GM21723 (cell line): Measurements from ENCODE around the gene KLHL26.

Experiments used
- ATAC-seq: cut with Tn5 transposase; IDR thresholded peaks from one replicate; pipeline ENCODE4 v1.9.1; 2021; ENCODE audit warnings: mild to moderate bottlenecking, moderate library complexity; ENCODE audit not compliant: unreplicated experiment

Gene KLHL26

DNA sequence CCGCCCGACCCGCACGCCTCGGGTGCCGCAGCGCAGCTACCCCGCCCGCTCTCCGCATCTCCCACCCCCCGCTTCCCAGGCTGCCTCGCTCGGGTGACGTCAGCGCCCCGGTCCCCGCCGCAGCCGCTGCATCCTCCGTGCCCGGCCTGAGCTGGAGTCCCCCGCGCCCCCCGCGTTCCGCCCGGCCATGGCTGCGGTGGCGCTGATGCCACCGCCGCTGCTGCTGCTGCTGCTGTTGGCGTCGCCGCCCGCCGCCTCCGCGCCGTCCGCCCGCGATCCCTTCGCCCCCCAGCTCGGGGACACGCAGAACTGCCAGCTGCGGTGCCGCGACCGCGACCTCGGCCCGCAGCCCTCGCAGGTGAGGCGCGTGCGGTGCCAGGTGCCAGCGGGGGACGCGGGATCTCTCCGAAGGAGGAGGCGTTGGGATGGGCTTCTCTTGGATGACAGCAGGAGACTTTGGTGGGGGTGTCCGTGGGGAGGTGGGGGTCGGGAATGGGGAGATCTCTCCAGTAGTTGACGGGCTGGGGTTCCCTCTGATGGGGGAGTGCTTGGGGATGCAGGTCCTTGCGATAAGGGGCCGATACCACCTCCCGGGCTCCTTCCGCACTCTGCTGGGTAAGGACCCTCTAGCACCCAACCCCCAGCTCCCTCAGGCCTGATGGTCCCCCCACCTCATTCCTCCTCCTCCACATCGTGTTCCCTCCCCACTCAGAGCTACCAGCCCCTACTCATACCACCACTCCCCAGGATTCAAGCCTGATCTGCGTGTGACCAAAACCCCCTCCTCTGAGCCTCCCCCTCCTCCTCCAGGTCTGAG lies 23.8 kb upstream of the KLHL26 start, which contains the start of gene TMEM59L:
TMEM59L (plus strand) TSS at position 99 of the 817 bp plus-strand sequence; CDS start at position 188, 89 bp downstream.
- ATAC-seq = no peak

DNA sequence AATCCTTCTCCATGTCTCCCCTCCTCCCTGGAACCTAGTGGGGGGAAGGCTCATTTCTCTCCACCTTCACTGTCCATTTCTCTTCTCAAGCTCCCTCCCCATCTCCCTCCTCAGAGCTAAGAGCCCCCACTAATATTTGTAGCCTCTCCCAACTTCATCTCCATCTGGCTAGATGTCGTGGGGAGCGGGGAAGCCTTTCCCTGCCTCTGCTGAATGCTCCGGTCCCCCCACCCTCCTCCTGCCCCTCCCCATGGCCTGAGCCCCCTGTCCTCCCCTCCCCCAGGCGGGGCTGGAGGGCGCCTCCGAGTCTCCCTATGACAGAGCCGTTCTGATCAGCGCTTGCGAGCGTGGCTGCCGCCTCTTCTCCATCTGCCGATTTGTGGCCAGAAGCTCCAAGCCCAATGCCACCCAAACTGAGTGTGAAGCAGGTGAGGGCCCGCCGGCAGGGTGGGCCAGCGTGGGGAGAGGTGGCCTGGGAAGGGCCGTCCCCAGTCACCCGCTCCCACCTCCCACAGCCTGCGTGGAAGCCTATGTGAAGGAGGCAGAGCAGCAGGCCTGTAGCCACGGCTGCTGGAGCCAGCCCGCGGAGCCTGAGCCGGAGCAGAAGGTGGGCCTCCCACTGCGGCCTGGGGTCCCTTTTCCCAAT lies 23.1 kb upstream of the KLHL26 start:
- no peak for ATAC-seq

DNA sequence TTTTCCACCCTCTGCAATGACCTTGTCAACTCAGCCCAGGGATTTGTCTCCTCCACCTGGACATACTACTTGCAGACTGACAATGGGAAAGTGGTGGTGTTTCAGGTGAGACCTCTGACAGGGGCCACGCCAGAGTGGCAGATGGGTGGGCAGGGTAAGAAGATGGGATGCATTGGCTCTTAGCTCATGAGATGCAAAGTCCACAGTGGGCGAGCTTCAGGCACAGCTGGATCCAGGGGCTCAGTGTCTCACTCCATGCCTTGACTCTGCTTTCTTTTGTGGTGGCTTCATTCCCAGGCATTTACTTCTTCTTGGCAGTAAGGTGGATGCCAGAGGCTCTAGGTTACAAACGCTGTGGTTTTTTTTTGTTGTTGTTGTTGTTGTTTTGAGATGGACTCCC lies 20.8 kb upstream of the KLHL26 start:
- no peak for ATAC-seq

DNA sequence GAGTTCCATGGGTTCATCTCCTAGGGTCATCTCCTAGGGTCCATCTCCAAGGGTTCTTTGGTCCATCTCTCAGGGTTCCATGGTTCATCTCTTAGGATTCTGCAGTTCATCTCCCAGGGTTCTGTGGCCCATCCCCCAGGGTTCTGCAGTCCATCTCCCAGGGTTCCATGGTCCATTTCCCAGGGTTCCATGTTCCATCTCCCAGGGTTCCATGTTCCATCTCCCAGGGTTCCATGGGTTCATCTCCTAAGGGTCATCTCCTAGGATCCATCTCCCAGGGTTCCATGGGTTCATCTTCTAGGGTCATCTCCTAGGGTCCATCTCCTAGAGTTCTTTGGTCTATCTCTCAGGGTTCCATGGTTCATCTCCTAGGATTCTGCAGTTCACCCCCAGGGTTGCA lies 19.3 kb upstream of the KLHL26 start:
- ATAC-seq = no peak

DNA sequence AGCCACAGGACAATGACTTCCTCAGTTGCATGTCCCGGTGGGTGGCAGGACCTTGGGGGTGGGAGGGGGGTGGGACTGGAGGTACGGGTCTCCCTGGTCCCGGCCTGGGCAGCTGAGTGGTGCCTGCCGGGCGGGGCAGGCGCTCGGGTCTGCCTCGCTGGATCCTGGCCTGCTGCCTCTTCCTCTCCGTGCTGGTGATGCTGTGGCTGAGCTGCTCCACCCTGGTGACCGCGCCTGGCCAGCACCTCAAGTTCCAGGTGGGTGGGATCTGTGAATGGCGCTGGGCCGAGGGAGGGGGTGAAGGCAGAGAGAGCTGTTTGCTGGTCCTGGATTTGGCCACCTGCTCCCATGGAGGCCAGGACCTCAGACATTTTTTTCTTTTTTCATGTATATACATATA lies 18.6 kb upstream of the KLHL26 start:
- no peak for ATAC-seq

DNA sequence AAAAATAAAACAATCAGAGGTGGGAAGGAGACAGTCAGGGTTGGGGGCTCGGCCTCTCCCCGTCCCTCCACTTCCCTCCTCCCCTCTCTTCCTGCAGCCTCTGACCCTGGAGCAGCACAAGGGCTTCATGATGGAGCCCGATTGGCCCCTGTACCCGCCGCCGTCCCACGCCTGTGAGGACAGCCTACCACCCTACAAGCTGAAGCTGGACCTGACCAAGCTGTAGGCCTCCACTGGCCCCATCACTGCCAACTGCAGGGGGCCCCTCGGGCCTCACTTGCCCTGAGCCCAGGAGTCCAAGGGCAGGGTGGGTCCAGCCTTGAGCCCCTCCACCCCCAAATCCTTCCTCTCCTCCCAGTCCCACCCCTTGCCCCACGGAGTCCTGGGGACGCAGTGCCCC lies 16.5 kb upstream of the KLHL26 start:
- no peak for ATAC-seq

DNA sequence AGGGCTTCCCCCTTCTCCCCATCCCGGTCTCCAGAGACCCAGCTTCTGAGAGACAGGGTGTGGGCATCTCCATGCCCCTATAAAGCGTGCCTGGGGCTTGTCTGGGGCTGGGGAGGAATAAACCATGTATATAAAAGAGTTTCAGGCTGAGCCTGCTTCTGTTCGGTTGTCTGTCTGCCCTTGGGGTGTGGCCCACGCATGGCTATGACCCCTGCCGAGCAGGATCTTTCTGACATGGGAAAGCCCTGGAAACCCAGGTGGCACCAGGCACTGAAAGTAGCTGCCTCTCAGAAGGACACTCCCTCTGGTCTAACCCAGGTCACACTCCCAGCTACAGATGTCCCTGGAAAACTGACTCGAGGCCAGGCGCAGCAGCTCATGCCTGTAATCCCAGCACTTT lies 15.9 kb upstream of the KLHL26 start:
- ATAC-seq = no peak

DNA sequence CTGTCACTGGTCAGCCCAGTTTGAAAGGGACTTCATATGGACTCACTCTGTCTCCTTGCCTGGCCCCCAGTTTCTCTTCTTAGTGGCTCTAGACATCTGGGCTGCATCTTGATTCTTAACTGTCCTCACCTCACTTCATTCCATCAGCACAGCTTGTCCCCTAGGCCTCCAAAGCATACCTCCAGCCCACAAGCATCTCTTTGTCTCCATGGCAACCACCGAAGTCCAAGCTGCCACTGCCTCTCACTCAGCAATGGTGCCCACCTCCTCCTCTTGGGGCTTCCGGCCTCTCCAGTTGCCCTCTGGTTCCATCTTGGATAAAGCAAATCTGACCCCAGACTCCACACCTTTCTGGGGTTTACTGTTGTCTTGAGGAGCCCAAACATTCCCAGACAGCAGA lies 9.9 kb upstream of the KLHL26 start:
- ATAC-seq = no peak

DNA sequence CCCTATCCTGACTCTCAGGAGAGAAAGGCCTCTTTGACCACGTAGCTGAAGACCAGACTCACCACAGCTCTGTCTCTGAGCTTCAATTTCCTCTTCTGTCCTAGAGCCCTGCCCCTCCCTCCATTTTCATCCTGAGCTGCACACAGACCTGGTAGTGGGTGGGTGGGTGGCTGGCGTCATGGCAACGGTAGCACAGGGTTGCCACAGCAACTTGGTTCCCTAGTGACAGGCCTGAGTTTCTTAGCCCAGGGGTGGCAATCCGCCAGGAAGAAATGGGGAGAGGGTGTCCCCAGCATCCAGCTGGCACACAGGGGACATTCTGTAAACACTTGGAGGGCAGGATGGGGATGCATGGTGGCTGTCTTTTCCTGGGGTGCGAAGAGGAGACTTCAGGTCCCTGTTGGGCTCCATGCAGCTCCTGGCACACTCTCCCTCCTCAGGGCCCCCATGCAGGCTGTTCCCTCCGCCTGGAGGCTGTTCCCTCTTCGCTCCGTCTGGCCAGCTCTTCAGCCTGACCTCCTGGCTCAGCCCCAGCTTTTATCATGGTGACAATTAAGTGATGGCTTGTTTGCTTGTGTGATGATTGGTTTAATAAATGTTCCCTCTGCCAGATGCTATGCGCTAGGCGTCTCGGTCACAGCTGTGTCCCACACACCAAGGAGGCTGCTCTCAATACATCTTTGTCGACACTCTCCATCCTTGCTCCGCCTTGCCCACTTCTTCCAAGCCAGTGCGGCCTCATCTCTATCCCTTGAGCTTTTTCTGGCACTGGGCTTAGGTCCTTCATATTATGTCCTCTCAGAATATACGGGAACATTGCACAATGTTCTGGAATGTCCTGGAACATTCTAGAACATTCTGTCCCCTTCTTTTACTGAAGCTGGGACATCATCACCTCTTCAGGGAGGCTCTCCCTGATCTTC lies 7.4 kb upstream of the KLHL26 start:
- ATAC-seq = no peak

DNA sequence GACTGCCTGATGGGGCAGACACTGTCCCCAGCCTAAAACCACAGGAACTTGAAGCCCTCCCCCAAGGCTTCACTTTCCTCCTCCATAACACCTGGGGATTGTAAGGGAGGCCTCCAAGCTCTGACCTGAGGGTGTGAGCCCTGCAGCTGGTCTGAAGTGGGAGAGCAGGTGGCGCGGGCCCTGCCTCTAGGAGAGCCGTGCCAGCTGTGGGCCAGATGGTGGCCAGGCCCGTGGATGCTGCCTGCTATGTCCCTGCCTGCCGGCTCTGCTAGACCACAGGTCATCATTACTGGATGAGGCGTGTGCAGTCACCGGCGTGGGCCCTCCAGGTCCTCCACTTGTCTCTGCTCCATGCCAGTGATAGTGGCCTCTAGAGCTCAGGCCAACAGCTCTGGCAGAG lies 3.5 kb upstream of the KLHL26 start:
- no peak for ATAC-seq

DNA sequence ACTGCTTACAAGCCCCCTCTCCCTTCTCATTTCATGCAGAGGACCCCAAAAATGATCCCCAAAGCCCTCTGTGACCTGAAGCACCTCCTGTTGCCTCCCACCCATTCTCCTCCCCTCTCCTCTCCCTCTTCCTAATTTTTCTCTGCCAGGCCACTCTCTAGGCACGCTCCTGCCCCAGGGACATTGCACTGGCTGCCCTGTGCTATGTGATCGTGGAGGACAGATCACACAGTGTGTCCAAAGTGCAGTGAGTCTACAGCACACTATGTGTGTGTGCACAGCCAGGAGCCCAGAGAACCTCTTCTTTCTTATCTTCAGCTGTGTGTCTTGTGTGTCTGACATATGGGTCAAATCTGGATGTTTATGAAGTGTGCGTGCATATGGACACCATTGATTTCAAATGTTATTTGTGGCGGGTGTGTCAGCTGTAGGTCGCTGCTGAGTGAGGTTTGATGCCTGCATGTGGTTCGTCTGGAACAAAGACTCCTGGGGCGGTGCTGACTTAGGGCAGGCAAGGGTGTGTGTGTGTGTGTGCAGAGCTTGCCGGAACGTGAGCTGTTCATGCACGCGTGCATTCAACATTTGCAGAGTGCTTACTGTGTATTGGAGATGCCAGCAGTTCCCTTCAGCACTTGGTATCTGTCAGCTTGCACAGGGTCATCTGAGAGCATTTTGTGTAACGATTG lies 2.1 kb upstream of the KLHL26 start:
- no peak for ATAC-seq

DNA sequence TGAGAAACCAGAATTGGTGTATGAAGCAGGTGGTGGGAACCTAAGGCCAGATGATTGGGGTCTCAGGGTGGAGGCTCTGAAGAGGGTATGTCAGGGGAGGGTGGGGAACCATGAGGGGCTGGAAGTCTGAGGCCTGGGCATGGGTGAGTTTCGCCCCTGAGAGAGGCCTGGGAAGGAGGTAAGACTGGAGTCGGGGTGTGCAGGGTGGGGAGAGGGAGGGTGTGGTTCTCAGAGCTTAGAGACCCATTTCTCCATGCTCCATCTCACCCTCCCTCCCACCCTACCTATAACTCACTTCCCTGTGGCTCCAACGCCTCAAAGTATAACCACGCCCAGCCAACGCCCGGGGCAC lies 1.0 kb upstream of the KLHL26 start:
- no peak for ATAC-seq

DNA sequence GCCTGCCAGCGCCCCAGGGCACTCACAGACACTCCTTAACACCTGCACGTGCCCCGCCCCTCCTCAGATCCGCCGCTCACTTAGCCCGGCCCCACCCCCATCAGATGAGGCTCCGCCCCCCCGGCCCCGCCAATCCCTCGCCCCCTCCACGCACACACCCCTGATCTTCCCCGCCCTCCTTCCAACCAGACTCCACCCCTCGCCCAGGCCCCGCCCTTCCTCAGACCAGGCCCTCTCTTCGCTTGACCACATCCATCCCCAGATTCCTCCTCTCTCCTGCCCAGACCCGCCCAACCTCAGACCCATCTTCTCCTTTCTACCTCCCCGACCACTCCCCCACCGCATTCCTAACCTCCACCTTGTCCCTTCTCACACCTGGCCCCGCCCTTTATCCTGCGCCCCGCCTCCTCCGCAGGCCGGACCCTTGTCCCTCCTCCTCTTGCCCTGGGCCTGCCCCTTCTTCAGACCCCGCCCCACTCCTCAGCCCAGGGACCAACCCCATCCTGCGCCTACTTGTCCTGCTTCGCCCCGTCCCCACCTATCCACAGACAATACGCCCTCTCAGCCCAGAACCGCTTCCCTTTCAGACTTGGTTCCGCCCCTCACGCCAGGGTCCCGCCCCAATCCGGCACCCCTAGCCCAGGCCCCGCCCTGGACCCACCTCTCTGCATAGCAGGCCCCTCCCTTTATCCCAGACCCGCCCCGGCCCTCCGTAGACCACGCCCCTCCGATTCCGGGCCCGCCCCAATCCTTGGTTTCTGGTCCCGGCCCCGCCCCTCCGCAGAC lies 452 bp upstream of the KLHL26 start:
- peak; percentile 80 for ATAC-seq

DNA sequence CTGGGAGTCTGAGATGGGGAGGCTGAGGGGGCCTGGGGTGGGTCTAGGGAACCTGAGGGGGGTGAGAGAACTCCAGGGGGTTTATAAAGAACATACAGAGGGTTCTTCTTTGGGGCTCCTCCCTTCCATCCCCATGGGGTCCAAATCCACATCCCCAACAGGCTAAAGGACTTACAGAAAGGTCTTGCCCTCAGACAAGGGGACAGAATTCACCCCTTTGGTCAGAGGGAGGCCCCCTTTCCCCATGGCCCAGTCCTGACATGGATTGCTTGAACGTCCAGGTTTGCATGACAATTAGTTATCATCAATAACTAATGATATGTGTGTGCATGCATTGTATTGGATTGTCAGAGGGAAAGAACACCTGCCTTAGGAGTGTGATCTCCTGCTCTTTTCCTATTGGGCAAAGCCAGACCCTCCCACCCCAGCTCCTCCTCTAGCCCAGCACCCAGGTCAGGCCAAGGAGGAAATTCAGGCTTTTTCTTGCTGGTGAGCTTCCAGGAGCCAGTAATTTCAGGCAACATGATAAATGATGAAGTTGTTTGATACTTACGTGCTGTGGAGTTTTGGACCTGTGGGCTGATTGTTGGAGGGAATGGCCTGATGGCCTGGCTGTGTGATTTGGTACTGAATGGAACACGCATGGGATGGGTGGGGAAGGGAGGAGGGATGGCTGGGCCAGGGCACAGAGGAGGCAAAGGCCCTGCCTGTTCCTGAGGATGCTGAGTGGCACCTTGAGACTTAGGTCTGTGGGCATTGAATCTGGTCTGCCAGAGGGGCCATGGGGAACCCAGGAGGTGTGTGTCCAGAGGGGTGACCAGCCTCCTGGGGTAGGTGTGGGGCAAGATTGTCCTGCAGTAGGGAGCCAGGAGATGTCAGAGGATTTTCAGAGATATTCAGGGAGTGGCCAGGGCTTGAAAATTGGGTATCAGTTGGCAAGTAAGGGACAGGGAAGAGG lies 1.1 kb downstream of the KLHL26 start:
- no peak for ATAC-seq

DNA sequence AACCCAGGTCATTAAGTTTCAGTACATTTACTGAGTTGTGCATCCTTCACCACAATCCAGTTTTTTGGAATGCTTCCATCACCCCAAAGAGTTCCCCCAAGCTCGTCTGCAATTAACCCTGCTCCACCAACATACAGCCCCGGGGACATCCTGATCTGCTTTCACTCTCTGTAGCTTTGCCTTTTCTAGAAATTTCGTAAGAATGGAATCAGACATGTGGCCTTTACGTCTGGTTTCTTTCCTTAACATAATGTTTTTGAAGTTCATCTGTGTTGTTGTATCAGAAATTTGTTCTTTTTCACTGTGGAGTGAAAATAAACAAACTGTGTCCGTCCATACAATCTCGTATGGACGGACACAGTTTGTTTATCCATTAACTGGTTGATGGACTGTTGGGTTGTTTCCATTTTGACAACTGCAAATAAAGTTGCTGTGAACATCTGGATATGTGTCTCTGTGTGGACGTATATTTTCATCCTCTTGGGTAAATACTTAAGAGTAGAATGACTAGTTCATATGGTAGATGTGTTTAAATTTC lies 2.9 kb downstream of the KLHL26 start:
- ATAC-seq = no peak

DNA sequence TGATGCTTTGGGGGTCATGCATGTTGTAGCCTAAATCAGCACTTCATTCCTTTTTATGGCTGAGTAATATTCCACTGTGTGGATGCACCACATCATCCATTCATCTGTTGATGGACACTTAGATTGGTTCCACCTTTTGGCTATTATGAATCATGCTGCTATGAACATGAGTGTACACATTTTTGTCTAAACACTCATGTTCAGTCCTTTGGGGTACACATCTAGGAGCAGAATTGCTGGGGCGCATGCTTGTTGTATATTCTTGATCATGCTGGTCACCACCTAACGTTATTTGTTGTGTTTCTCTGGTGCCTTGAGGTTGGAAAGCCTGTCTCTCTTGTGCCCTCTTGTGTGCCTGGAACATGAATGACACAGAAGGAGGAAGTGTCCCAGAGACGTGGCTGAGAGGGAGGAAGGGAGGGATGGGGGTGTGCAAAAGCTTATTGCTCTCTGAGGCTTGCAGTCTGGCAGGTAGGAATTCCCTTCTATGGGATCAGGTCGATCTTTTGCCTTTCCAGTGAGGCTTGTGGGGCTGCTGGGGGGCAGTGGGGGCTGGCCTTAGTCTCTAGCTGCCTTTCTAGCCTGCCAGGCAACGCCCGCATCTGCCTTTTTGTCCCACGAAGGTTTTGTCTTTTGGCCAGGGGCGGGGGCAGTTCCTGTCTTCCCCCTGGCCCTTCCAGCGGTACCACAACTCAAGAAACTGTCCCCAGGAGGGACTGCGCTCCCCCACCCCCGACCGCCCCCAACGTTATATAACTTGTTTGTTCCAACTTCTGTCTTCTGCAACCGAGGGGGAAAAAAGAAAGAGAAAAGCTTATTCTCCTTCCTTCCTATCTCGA lies 7.6 kb downstream of the KLHL26 start:
- no peak for ATAC-seq

DNA sequence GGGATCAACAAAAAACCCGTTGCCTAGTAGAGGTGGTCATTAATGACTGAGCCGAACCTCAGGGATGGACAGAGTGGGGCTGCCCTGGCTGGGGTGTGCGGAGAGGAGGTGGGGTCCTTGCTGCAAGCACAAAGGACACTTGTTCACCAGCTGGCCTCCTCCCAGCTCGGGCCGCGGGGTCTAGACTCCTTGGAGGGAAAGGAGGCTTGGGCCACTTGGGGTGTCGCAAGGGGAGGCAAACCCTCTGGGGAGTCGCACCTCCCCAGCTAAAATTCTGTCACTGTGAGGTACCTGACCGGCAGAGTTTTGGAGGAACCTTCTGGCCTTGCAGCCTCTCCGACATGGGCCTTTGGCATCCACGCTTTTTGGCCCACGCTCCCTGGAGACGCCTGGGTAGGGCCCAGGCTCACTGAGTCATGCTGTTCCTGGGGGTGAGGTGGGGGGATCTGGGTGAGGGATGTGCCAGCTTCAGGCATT lies 8.2 kb downstream of the KLHL26 start:
- no peak for ATAC-seq
